Ectodermal cell (in vitro differentiated cells): ENCODE measurements around the gene WIZ.
"Not testable (repeated sequence)": the region's sequence is repeated elsewhere in the genome, so short reads cannot be mapped to it uniquely, and the experiment has no call there.

ENCODE experiments used
- H3K27ac ChIP-seq: 2 replicates; pipeline ENCODE4 v1.7.0; 2013; ENCODE audit warnings: mild to moderate bottlenecking, low read depth, low read length; ENCODE audit not compliant: insufficient read depth, poor library complexity, severe bottlenecking
- H3K27me3 ChIP-seq: 2 replicates; pipeline ENCODE4 v1.7.0; 2013; ENCODE audit warnings: mild to moderate bottlenecking, low read length; ENCODE audit not compliant: insufficient read depth, control insufficient read depth, poor library complexity, severe bottlenecking
- H3K36me3 ChIP-seq: one replicate; pipeline ENCODE4 v1.7.0; 2013; ENCODE audit warnings: low read length; ENCODE audit not compliant: control insufficient read depth, insufficient read depth
- H3K4me1 ChIP-seq: one replicate; pipeline ENCODE4 v1.7.0; 2013; ENCODE audit warnings: low read length; ENCODE audit not compliant: control insufficient read depth, insufficient read depth
- H3K4me3 ChIP-seq: 2 replicates; pipeline ENCODE4 v1.7.0; 2013; ENCODE audit warnings: low read depth, low read length, control low read depth; ENCODE audit not compliant: insufficient read depth
- H3K9me3 ChIP-seq: 2 replicates; pipeline ENCODE4 v1.7.0; 2013; ENCODE audit warnings: mild to moderate bottlenecking, low read length, moderate library complexity; ENCODE audit not compliant: control insufficient read depth
- WGBS, 2 experiments: methylation state at CpG; one replicate each; pipeline ENCODE4 v1.1.7; 2013; ENCODE audit warnings: missing lambda C conversion rate in 2 of 2; 5-methylcytosine and 5-hydroxymethylcytosine counted together

The WIZ gene

DNA sequence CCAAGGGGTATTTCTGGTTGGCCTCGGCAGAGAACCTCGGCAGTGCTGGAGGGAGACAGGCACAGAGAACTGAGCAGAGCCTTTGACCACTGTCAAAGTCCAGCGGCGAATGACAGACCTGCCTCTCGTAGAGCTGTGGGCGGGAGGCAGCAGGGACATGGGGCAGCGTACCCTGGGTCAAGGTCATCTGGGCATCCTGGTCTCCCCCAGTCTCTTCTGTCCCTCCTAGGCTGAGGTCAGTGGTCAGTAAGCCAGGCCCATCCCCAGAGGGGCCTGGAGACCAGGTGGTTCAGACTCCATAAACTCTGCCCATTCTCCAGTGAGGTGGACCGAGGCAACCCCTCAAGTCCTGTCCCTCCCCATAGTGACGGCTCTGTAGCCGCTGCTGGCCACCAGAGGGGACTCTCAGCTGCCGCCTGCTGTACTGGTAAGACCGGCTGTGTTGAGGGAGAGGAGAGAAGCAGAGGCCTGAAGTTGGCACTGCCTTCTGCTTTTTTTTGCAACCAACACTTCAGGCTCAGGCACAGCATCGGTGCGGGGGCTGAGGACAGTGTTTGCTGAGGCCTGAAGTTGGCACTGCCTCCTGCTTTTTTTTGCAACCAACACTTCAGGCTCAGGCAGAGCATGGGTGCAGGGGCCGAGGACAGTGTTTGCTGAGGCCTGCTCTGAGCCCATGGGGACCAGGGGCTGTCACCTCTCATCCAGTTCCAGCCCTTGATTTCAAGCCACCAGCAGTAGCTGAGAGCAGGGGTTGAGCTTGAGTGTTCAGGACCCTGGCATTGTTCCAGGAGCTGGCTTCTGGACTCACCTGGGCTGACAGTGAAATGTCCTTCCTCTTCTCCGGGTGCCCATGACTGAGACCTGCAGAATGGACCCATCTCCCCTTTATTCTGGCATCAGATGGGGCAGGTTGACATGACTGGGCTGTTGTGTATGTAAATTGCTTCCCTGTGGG, 29.9 kb upstream of the WIZ start, which contains the start of gene PGLYRP2:
Gene PGLYRP2, minus strand, starts transcription at position 111 of the 955 bp plus-strand sequence. CDS start 130 bp downstream, outside the sequence.
- Histone ChIP-seq H3K9me3 (peaks cover 5% of the 10 kb centered on the region), H3K36me3 (no peaks in the 10 kb centered on the region), H3K27me3 (no peaks in the 10 kb centered on the region), H3K4me1 (no peaks in the 10 kb centered on the region), H3K27ac (no peak within 1 kb of the TSS), H3K4me3 (no peak within 1 kb of the TSS)
- 83 to 86% methylated on average over 16 of the region's 16 CpGs for WGBS, 2 experiments

DNA sequence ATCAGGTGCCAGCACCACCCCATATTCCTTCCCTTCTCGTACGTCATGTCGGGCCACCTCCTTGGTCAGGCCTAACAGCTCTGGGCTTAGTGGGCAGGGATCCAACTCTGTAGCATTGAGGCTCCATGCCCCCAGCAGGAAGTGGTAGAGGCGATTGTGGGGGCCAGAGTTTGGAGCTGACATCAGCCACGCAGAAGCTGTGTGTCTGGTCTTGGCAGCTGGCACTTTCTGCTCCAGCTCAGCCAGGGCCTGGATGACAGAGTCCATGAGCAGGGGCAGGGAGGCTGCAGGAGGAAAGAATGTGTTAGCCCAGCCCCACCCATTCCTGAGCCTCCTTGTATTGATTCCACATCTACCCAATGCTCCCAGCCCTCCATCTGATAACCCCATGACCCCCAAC, 26.6 kb upstream of the WIZ start:
- WGBS, 2 experiments: 74 to 86% methylated on average over 5 of the region's 5 CpGs
- Histone ChIP-seq H3K4me1 (no peaks in the 10 kb centered on the region), H3K27ac (no peak overlapping the region), H3K36me3 (no peaks in the 10 kb centered on the region), H3K27me3 (no peaks in the 10 kb centered on the region), H3K4me3 (no peak overlapping the region), H3K9me3 (peaks cover 2% of the 10 kb centered on the region)

DNA sequence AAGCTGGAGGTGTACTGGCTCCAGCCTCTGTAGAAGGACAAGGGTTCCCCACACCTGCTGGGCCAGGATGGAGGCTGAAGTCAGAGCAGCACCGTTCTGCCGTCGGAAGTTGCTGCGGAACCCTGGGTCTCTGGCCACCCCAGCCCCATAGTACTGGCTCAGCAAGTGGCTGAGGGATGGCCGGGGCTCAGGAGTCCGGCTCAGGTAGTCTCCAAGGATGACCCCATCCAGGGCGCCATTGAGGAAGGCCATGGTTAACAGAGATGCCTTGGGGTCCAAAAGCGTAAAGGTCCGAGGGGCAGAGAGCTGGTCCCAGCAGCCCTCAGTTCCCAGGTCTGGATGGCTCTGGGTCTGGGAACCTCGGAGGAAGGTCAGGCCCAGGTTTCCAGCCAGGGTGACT, 25.9 kb upstream of the WIZ start:
- no peak overlapping the region for H3K27ac ChIP-seq
- H3K36me3 ChIP-seq: no peaks in the 10 kb centered on the region
- H3K9me3 ChIP-seq: peaks cover 2% of the 10 kb centered on the region
- no peak overlapping the region for H3K4me3 ChIP-seq
- WGBS, 2 experiments: 88 to 89% methylated on average over 10 of the region's 10 CpGs
- H3K4me1 ChIP-seq: no peaks in the 10 kb centered on the region
- H3K27me3 ChIP-seq: no peaks in the 10 kb centered on the region

DNA sequence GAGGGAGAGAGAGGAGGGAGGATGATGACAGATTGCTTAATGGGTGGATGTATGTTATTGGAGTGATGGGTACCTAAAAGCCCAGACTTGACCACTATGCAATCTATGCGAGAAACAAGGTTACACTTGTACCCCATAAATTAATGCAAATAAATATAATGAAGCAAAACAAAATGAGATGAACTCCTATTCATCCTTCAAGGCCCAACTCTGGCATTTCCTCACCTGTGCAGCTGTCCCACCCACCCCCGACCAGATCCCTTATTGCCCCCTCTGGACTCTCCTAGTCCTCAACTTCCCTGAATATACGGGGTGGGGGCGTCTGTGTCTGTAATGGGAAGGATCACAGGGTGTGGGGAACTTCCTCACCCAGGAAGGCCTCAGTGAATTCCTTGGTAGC, 25.4 kb upstream of the WIZ start:
- Histone ChIP-seq H3K4me1 (no peaks in the 10 kb centered on the region), H3K4me3 (no peak overlapping the region), H3K27ac (no peak overlapping the region), H3K9me3 (peaks cover 2% of the 10 kb centered on the region), H3K27me3 (peaks cover 2% of the 10 kb centered on the region), H3K36me3 (no peaks in the 10 kb centered on the region)
- 62 to 71% methylated on average over 4 of the region's 4 CpGs for WGBS, 2 experiments

DNA sequence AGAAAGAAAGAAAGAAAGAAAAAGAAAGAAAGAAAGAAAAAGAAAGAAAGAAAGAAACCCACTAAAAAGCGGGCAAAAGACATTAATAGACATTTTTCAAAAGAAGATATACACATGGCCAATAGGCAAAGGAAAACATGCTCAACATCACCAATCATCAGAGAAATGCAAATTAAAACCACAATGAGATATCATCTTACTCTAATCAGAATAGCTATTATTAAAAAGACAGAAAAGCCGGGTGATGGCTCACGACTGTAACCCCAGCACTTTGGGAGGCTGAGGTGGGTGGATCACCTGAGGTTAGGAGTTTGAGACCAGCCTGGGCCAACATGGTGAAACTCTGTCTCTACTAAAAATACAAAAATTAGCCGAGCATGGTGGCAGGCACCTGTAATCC, 24.1 kb upstream of the WIZ start:
- not testable (repeated sequence) for H3K27ac ChIP-seq, H3K36me3 ChIP-seq, H3K4me1 ChIP-seq, H3K9me3 ChIP-seq, H3K4me3 ChIP-seq
- peaks cover 16% of the 10 kb centered on the region for H3K27me3 ChIP-seq
- WGBS, 2 experiments: 84 to 87% methylated on average over 4 of the region's 4 CpGs

DNA sequence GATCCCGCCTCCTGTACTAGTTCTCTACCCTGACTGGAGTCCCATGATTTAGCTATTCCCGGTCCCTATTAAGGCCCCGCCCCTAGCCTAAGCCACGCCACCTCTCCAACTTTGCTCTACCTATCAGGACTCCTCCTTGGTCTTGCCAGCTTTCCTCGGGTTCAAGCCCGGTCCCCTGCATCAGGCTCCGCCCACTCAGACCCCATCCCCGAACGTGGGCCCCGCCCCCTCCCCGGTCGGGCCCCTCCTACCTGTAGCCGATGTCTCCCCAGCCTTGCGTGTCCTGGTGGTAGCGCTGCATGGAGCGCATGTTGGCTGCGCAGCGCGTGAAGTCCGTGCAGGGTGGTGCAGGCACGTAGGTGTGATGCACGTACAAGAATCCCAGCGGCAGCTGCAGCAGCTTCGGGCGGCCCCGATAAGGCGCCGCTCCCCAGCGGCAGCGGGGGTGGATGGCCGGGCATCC, 21.9 kb upstream of the WIZ start:
- Histone ChIP-seq H3K36me3 (no peaks in the 10 kb centered on the region), H3K4me1 (no peaks in the 10 kb centered on the region), H3K9me3 (peaks cover under 1% of the 10 kb centered on the region), H3K4me3 (no peak overlapping the region), H3K27ac (no peak overlapping the region), H3K27me3 (peaks cover 25% of the 10 kb centered on the region)
- WGBS, 2 experiments: 89% methylated on average over 31 of the region's 31 CpGs

DNA sequence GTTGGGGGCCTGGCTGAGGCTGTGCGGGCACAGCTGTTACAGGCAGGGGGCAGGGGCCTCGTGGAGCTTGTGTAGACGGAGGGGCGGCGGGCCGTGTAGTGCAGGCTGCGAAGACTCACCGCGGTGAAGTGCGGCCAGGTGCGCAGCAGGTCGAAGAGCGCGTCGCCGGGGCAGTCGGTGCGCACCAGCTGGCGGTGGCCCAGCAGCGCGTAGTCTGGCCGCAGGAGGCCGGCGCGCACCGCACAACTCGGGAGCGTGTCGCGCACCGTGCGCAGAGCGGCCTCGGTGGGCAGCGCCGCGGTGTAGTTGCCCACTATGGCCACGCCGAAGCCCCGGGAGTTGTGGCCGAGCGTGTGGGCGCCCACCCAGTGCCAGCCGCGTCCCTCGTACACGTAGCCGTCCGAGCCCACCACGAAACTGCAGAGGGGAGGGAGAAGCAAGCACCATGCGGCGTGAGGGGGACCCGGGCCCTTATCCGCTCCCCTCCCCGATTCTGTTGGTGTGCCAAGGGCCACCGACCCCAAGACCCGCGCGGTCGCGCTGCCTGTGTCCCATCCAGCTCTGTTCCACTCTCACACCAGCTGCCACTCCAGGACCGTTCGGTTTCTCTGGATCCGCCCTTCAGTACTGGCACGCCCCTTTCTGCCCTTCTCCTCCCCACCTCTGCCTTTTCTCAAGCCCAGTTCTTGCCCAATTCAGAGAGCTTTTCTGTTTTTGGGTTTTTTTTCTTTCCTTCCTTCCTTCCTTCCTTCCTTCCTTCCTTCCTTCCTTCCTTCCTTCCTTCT, 19.9 kb upstream of the WIZ start:
- whole genome bisulfite sequencing, 2 experiments: 54 to 56% methylated on average over 65 of the region's 65 CpGs
- no peaks in the 10 kb centered on the region for H3K9me3 ChIP-seq
- H3K4me1 ChIP-seq: no peaks in the 10 kb centered on the region
- H3K4me3 ChIP-seq: no peak overlapping the region
- no peak overlapping the region for H3K27ac ChIP-seq
- no peaks in the 10 kb centered on the region for H3K36me3 ChIP-seq
- peaks cover 25% of the 10 kb centered on the region for H3K27me3 ChIP-seq

DNA sequence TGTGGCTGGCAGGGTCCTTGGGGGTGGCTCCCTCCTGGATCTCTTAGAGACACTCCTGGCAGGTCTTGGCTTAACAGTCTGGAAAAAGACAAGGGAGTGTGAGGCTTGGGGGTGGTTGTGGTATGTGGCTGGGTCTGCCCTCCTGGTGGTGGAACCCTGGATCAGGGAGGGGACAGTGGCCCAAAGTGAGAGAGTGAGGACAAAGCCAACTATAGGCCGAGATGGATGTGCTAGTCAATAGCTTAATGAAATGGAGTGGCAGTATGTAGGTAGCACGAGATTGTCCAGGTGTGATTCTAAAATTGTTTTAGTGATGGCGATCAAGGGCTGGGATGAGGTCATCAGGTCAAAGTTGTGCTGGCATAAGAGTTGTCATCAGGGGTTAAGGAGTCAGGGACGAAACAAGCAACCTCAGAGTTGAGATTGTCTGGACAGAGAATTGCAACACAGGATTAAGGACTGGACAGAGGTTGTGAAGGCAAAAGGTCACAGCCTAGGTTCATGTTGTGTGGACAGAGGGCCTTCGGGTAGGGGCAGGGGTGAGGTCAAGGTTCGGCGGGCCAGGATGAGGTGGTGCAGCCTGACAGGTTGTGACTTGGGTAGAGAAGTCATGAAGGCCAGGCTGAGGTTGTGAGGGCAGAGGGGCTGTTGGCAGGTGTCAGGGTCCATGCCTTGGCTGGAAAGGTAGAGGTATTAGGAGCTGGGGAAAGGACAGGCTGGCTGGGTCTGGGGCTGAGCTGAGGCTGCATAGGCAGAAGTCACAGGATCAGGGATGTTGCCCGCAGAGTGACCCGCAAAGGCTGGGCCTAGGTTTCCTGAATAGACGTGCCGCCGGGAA, 19.1 kb upstream of the WIZ start:
- peaks cover 25% of the 10 kb centered on the region for H3K27me3 ChIP-seq

DNA sequence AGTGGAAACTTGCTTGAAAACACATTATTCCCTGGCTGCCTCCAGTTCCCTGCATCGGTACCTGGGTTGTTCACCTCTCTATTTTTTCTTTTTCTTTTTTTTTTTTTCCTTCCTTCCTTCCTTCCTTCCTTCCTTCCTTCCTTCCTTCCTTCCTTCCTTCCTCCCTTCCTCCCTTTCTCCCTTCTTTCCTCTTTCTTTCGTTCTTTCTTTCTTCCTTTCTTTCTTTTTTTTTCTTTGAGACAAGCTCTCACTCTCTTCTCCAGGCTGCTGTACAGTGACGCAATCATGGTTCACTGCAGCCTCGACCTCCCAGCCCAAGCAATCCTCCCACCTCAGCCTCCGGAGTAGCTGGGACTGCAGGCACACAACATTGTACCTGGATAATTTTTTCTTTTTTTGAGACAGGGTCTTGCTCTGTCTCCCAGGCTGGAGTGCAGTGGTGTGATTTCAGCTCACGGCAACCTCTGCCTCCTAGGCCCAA, 18.0 kb upstream of the WIZ start:
- Histone ChIP-seq H3K27ac (no peak overlapping the region), H3K4me3 (no peak overlapping the region), H3K27me3 (peaks cover 25% of the 10 kb centered on the region), H3K4me1 (no peaks in the 10 kb centered on the region), H3K36me3 (no peaks in the 10 kb centered on the region), H3K9me3 (no peaks in the 10 kb centered on the region)
- WGBS, 2 experiments: 63 to 69% methylated on average over 6 of the region's 6 CpGs

More for the DNA sequence above, 19.1 kb upstream of the WIZ start:
- Histone ChIP-seq H3K9me3 (no peaks in the 10 kb centered on the region), H3K36me3 (no peaks in the 10 kb centered on the region), H3K4me3 (no peak overlapping the region), H3K27ac (no peak overlapping the region), H3K4me1 (no peaks in the 10 kb centered on the region)
- WGBS, 2 experiments: 78 to 80% methylated on average over 12 of the region's 12 CpGs
